ENCODE results near the gene ZNF98. TPM values are rescaled to one million over a fixed set of nuclear protein-coding genes. Genes with fewer than 3 reads are reported as not detected.
A peak's percentile ranks its signal among the peaks of the same experiment; 100 is the strongest.

The ZNF98 gene
- 1 to 10 TPM in 1 of 6 donors, not detected in 5; 1.4 TPM for polyA plus RNA-seq (ENCODE audit: low read depth in 6 of 6)

- Mint-ChIP-seq H3K36me3 (peaks cover 5 to 12% of the 10 kb centered on the region in 2 donors), H3K4me1 (peaks cover 0 to 4% (median 0%) of the 10 kb centered on the region in 3 donors), H3K27ac (no peak within 1 kb of the TSS), H3K27me3 (no peaks in the 10 kb centered on the region), H3K4me3 (peak within 1 kb of the TSS in 5 of 8 donors; percentile 24 to 80 (median 79)), H3K9me3 (peaks cover 3 to 67% (median 30%) of the 10 kb centered on the region in 7 donors)
- no peak for ATAC-seq (ENCODE audit: low read depth in 2 of 2)
- DNase-seq = no peak
Measured at GRCh38 chr19:22422211-22422610, at the start of gene ZNF98. TSS of gene ZNF98 (minus strand) at chr19:22422346. CDS start at chr19:22422224, 122 bp downstream.

DNA sequence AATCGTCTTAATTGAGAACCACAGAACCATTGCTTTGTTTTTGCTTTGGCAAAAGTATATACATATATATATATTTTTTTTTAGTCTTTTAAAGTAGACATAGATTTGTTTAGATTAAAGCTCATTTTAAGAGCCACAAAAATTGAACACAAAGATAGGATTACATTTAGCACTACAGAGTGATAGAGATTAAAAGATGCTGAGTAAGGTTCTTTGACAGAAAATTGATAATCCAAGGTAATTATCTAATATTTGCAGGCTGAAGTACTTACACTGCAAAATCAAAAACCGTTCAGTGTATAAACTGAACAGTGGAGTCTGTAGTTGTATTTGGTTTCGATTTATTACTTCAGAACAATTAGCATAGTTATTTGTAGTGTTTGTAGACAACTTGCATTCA, 24.5 kb upstream of the ZNF98 start:
- Mint-ChIP-seq H3K4me1 (no peaks in the 10 kb centered on the region), H3K9me3 (peaks cover 8 to 60% (median 45%) of the 10 kb centered on the region in 7 donors), H3K4me3 (no peak overlapping the region), H3K36me3 (peaks cover 8% of the 10 kb centered on the region in 2 donors), H3K27me3 (no peaks in the 10 kb centered on the region), H3K27ac (no peak overlapping the region)
- DNase-seq (no peak), ATAC-seq (ENCODE audit: low read depth in 2 of 2) (no peak)

GRCh38 chr19:22438011-22438410, 15.9 kb upstream of the ZNF98 start:
- Mint-ChIP-seq H3K4me3 (no peak overlapping the region), H3K9me3 (peaks cover 0 to 47% (median 29%) of the 10 kb centered on the region in 7 donors), H3K27me3 (no peaks in the 10 kb centered on the region), H3K36me3 (peaks cover 0 to 7% of the 10 kb centered on the region in 2 donors), H3K4me1 (no peaks in the 10 kb centered on the region), H3K27ac (no peak overlapping the region)
- DNase-seq (no peak), ATAC-seq (ENCODE audit: low read depth in 2 of 2) (no peak)

DNA sequence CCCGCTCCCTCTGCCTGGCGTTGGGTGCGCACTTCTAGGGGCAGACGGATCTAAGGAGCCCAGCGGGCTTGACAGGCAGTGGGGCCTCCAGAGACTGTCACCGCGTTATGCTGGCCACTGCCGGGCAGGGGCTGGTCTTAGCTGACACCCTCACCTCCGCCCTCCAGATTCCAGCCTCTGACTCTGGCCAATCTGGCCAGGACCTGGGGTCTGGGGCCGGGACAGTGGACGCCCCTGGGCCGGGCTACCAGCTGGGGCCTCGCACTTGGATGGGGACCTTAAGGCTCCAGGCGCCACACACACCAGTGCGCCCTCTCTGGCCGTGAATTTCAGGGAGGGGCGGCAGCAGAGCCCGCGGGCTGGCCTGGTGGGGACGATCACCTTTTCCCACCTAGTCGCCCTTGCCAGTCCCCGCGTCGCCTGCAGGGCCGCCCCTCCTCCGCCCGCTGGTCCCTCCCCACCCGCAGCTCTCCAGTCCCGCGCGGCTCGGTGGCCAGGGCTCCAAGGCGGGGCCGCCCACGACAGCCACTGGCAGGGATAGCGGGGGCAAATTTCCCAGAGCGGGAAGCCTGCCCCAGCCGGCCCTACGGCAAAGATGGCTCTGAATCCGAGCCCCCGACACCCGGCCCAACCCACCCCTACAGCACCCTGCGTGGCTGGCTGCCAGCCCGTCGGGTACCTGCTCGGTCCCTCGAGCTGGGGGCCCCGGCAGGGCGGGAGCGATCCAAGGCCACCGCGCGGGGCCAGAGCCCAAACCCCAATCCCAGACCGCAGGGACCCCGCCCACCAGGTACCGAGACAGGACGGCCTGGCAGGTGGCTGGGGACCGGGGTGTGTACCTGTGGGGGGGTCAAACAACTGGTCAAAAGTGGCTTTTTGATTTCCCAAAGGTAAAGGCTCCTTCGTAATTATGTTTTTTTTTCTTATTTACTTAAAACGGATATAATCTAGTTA, 6.1 kb upstream of the ZNF98 start:
- DNase-seq = no peak
- no peak overlapping the region for H3K4me3 Mint-ChIP-seq
- H3K4me1 Mint-ChIP-seq = no peaks in the 10 kb centered on the region
- peaks cover 4 to 45% (median 22%) of the 10 kb centered on the region in 7 donors for H3K9me3 Mint-ChIP-seq
- ATAC-seq (ENCODE audit: low read depth in 2 of 2) = no peak
- no peaks in the 10 kb centered on the region for H3K27me3 Mint-ChIP-seq
- no peak overlapping the region for H3K27ac Mint-ChIP-seq
- peaks cover 0 to 12% of the 10 kb centered on the region in 2 donors for H3K36me3 Mint-ChIP-seq

- H3K27me3 Mint-ChIP-seq = no peaks in the 10 kb centered on the region
- H3K4me3 Mint-ChIP-seq = no peak overlapping the region
- no peak for DNase-seq
- H3K27ac Mint-ChIP-seq = no peak overlapping the region
- H3K36me3 Mint-ChIP-seq = peaks cover 0 to 12% of the 10 kb centered on the region in 2 donors
- peaks cover 4 to 47% (median 22%) of the 10 kb centered on the region in 7 donors for H3K9me3 Mint-ChIP-seq
- no peaks in the 10 kb centered on the region for H3K4me1 Mint-ChIP-seq
- no peak for ATAC-seq (ENCODE audit: low read depth in 2 of 2)
Measured at GRCh38 chr19:22427547-22427946, 5.4 kb upstream of the ZNF98 start.

DNA sequence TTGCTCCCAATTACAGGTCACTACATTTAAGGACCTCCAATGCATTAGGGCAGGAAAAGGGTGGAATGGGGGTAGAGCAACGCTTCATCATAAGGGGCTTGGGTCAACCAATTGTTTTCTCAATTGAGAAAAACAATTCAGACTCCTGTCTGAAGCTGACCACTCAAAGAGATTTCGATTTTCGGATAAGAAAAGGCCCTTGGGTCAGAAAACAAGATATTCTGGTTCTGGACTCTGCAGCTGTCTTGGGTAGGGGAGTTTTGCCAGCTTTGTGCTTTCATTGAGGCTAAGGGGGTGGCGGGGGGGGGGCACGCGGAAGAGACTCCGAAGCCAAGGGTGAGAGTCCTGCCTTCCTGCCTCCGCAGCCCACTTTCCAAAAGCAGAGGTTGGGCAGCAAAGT, 4.8 kb upstream of the ZNF98 start:
- peaks cover 4 to 52% (median 23%) of the 10 kb centered on the region in 7 donors for H3K9me3 Mint-ChIP-seq
- DNase-seq = no peak
- H3K27me3 Mint-ChIP-seq = no peaks in the 10 kb centered on the region
- no peaks in the 10 kb centered on the region for H3K4me1 Mint-ChIP-seq
- no peak for ATAC-seq (ENCODE audit: low read depth in 2 of 2)
- no peak overlapping the region for H3K27ac Mint-ChIP-seq
- H3K4me3 Mint-ChIP-seq = peak overlapping the region in 1 of 8 donors; percentile 74
- H3K36me3 Mint-ChIP-seq = peaks cover 0 to 12% of the 10 kb centered on the region in 2 donors

DNA sequence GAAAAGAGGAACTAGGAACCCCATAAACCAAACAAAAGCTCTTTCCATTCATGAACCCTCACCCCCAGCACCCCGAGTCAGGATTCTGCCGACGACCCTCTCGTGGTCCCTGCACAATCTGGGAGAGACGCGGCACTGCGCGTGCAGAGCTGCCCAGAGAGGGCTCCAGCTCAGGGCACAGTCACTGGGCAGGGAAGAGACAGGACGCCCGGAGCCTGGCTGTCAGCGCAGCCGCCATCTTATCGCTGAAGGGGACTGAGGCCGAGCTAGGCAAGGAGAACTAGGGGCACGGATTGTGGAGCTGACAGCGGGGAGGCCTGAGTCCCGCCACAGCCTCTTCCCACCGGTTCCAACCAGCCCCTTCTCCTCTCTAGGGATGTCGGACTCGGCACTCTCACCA, 349 bp downstream of the ZNF98 start:
- H3K27ac Mint-ChIP-seq = no peak overlapping the region
- ATAC-seq (ENCODE audit: low read depth in 2 of 2) (no peak), DNase-seq (no peak)
- peaks cover 3 to 64% (median 27%) of the 10 kb centered on the region in 7 donors for H3K9me3 Mint-ChIP-seq
- H3K27me3 Mint-ChIP-seq = no peaks in the 10 kb centered on the region
- peaks cover 0 to 4% (median 0%) of the 10 kb centered on the region in 3 donors for H3K4me1 Mint-ChIP-seq
- peak overlapping the region in 4 of 8 donors; percentile 63 to 80 (median 80) for H3K4me3 Mint-ChIP-seq
- peaks cover 5 to 9% of the 10 kb centered on the region in 2 donors for H3K36me3 Mint-ChIP-seq

DNA sequence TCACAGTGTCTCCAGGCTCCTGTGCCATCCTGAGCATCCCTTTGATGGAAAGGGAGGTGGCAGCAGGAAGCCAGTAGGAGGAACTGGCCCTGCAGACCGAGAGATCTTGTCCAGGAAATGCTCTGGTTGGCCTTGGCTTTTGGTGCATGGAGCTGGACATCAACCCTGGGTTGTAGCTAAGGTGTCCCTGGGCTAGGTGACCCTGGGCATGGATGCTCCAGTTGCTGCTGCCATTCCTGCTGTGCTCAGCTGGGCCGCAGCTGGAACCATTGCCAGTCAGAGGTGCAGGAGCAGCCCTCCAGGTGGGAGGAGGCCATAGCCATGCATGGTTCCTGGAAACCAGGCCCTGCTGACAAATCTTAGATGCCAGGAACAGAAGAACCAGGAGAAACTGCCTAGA, 67.5 kb downstream of the ZNF98 start:
- Mint-ChIP-seq H3K4me3 (no peak overlapping the region), H3K9me3 (peaks cover 4 to 49% (median 31%) of the 10 kb centered on the region in 7 donors), H3K27me3 (no peaks in the 10 kb centered on the region), H3K36me3 (peaks cover 0 to 5% of the 10 kb centered on the region in 2 donors), H3K4me1 (no peaks in the 10 kb centered on the region), H3K27ac (no peak overlapping the region)
- ATAC-seq (ENCODE audit: low read depth in 2 of 2) (no peak), DNase-seq (no peak)

Other genes starting within 250 kb of the ZNF98 start
- not detected for gene ZNF676, start 225.4 kb downstream of the ZNF98 start, polyA plus RNA-seq (ENCODE audit: low read depth in 6 of 6)
- not detected for gene ZNF729, start 135.9 kb downstream of the ZNF98 start, polyA plus RNA-seq (ENCODE audit: low read depth in 6 of 6)
- under 1 TPM in 5 of 6 donors, not detected in 1; 0.44 to 0.98 (median 0.70) TPM for gene ZNF492, start 212.0 kb upstream of the ZNF98 start, polyA plus RNA-seq (ENCODE audit: low read depth in 6 of 6)